AG04450 (cell line): ENCODE data around the gene NSFL1C. TPM values are rescaled to one million over a fixed set of nuclear protein-coding genes. Genes with fewer than 3 reads are reported as not detected.

Experiments
- CTCF ChIA-PET: fragments of 300-600, 350-600 bp; formaldehyde crosslinking; extraction: SDS; loops from one replicate; lab custom pipeline; 2022; ENCODE audit warnings: antibody characterized with exemption, inconsistent platforms; lab: Charles Lee
- POLR2A ChIA-PET: fragments of 350-600 bp; formaldehyde crosslinking; extraction: SDS; loops from one replicate; lab custom pipeline; 2021; ENCODE audit warnings: antibody characterized with exemption, inconsistent platforms; lab: Yijun Ruan, JAX
- DNase-seq: peaks from one replicate; pipeline ENCODE4 v3.0.0-alpha.2; 2011; ENCODE audit warnings: low read depth, low spot score
- H3K27ac ChIP-seq: one replicate; pipeline ENCODE4 v1.5.1; 2012; ENCODE audit warnings: low read depth, low read length, control low read depth
- H3K27me3 ChIP-seq: one replicate; pipeline ENCODE4 v1.6.0; 2012; ENCODE audit warnings: low read length; ENCODE audit not compliant: control insufficient read depth, insufficient read depth
- H3K4me3 ChIP-seq: 2 replicates; pipeline ENCODE4 v1.5.1; 2011; ENCODE audit warnings: mild to moderate bottlenecking, low read depth, low read length, control low read depth
- H3K9me3 ChIP-seq: 2 replicates; pipeline ENCODE4 v1.5.1; 2012; ENCODE audit warnings: low read length; ENCODE audit not compliant: control insufficient read depth, insufficient read depth
- CTCF ChIP-seq: IDR thresholded peaks from 2 replicates; pipeline ENCODE4 v1.5.1; 2011; ENCODE audit warnings: low read depth, low read length, control low read depth, inconsistent platforms
- polyA plus RNA-seq: library from polyadenylated mRNA; depleted of rRNA; stranded (reverse); fragments of >200 nt; gene quantifications from 2 replicates; pipeline ENCODE4 v1.2.3, GENCODE V29; 2011

NSFL1C gene
- polyA plus RNA-seq, 1 experiment: 23.0 TPM

DNA sequence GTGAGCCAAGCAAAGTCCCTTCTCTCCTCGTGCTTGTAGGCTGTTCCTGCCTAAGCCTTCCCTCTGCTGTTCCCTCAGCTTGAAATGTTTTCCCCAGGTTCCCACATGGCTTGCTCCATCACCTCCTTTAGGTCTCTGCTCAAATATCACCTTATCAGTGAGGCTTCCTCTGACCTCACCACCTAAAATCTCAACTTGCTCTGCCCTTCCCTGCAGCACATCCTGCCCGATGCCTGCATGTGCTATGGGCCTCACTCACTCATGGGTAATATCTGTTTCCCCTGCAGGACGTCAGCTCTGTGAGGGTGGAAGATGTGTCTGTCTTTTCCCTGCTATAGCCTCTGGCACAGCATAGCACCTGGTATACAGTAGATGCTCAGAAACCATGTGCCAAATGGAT is 43.9 kb downstream of the NSFL1C start:
- TF ChIP-seq CTCF: no peak
- H3K27ac ChIP-seq: no peak overlapping the region
- peaks cover 5% of the 10 kb centered on the region; the same call in 1 of the 2 replicates for H3K9me3 ChIP-seq
- POLR2A ChIA-PET: no interaction called here
- H3K4me3 ChIP-seq: no peak overlapping the region
- no peak for DNase-seq
- CTCF ChIA-PET: no interaction called here
- no peaks in the 10 kb centered on the region for H3K27me3 ChIP-seq

GRCh38 chr20:1420066-1420465 is 46.6 kb downstream of the NSFL1C start:
- TF ChIP-seq CTCF: no peak
- Histone ChIP-seq H3K9me3 (peaks cover 11% of the 10 kb centered on the region), H3K4me3 (no peak overlapping the region), H3K27me3 (no peaks in the 10 kb centered on the region), H3K27ac (no peak overlapping the region)
- ChIA-PET POLR2A (no interaction called here), CTCF (no interaction called here)
- no peak for DNase-seq

DNA sequence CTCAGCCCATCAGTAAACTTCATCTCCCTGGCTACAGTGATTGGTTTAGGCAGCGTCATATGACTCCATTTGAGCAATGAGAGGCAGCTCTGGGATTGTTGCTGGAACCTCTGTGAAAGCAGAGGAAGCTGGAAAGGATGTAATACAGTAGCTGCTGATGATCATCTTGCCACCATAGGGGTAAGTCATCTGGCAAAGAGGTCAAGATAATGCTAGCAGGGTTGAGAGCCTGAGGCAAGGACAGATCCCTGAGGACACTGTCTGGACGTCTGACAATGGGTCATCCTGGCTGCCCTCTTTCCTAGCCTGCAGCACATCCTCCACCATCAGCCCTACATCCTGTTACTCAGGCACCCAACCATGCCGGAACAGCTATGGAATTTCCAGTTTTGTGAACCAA is 48.3 kb downstream of the NSFL1C start:
- no peaks in the 10 kb centered on the region for H3K27me3 ChIP-seq
- POLR2A ChIA-PET: no interaction called here
- CTCF ChIA-PET: interaction anchor here (0.7 kb wide), 1 partner anchor 17 kb away, joined by 8 read pairs; no protein-coding TSS in a partner anchor
- no peak for TF ChIP-seq CTCF
- peaks cover 11% of the 10 kb centered on the region for H3K9me3 ChIP-seq
- H3K4me3 ChIP-seq: no peak overlapping the region
- no peak overlapping the region for H3K27ac ChIP-seq
- no peak for DNase-seq

- POLR2A ChIA-PET: no interaction called here
- no peak for DNase-seq
- Histone ChIP-seq H3K4me3 (no peak overlapping the region), H3K27ac (no peak overlapping the region), H3K9me3 (peaks cover 11% of the 10 kb centered on the region), H3K27me3 (no peaks in the 10 kb centered on the region)
- CTCF ChIA-PET: interaction anchor here (0.7 kb wide), 1 partner anchor 18 kb away, joined by 8 read pairs; no protein-coding TSS in a partner anchor
- TF ChIP-seq CTCF: no peak
Observed at GRCh38 chr20:1417790-1418189, 48.9 kb downstream of the NSFL1C start.

GRCh38 chr20:1417273-1417672 is 49.4 kb downstream of the NSFL1C start:
- no peak for TF ChIP-seq CTCF
- no peak overlapping the region for H3K4me3 ChIP-seq
- H3K27ac ChIP-seq: no peak overlapping the region
- H3K27me3 ChIP-seq: no peaks in the 10 kb centered on the region
- peaks cover 11% of the 10 kb centered on the region for H3K9me3 ChIP-seq
- no peak for DNase-seq
- ChIA-PET POLR2A (no interaction called here), CTCF (interaction anchor here (1.3 kb wide), 1 partner anchor 20 kb away, joined by 4 read pairs; no protein-coding TSS in a partner anchor)
